Myocyte (in vitro differentiated cells): ENCODE data around the gene CORO6. TPM values are rescaled to one million over a fixed set of nuclear protein-coding genes. Genes with fewer than 3 reads are reported as not detected.

Source experiments
- DNase-seq: peaks from one replicate; pipeline ENCODE4 v3.0.0-alpha.2; 2012; ENCODE audit warnings: low read depth
- total RNA-seq: library from RNA; depleted of rRNA; stranded (reverse); fragments of >200 nt; gene quantifications from 2 replicates; pipeline ENCODE4 v1.2.3, GENCODE V29; 2014

CORO6 gene
- total RNA-seq, 1 donor from 2014 or later: 254 TPM

DNA sequence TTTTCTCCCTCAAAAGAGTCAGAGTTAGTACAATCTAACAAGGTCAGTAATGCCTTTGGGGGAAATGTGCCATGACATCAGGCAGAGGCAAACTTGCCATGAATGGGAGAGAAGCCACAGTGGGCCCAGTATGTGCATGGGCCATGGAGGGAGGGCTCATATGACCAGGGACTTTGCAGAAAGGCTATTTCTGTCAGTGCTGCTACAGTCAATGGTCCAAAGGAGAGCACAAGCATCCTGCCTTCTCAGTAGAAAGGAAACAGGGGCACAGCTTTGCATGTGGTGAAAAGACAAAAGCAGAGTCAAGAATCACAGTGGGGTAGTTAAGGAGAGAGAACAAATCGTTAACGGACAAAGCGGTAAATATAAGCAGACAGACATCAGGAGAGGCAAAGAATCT lies 11.2 kb upstream of the CORO6 start:
- DNase-seq: no peak

DNA sequence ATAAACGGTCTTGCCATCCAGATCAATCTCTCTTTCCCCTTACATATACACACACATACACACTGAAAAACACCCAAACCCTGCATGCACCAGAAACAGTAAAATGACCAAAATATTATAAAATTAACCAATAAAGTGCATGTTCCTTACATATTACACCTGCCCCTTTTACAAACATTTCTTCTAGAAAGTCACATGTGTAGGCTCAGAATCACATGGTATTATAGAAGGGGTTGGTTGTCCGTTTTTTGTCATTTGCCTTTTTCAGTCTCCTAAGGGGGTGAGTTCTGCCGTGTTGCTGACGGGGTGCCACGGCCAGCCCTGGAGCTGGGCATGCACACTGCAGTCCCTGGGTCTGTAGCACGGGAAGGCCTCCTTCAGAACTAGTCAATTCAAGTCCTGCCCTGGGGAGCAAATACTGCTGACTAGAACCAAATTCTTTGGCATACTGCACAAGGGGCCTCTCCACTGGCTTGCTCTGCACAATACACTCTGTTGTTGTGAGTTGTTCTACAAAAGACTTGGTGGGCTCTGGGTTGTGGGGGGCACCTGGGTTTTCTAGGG lies 8.0 kb upstream of the CORO6 start:
- no peak for DNase-seq

GRCh38 chr17:29629839-29630238 lies 7.1 kb upstream of the CORO6 start:
- no peak for DNase-seq

- DNase-seq: no peak
Observed at GRCh38 chr17:29628644-29629043, 5.9 kb upstream of the CORO6 start.

- DNase-seq: no peak
Observed at GRCh38 chr17:29627951-29628350, 5.2 kb upstream of the CORO6 start.

DNA sequence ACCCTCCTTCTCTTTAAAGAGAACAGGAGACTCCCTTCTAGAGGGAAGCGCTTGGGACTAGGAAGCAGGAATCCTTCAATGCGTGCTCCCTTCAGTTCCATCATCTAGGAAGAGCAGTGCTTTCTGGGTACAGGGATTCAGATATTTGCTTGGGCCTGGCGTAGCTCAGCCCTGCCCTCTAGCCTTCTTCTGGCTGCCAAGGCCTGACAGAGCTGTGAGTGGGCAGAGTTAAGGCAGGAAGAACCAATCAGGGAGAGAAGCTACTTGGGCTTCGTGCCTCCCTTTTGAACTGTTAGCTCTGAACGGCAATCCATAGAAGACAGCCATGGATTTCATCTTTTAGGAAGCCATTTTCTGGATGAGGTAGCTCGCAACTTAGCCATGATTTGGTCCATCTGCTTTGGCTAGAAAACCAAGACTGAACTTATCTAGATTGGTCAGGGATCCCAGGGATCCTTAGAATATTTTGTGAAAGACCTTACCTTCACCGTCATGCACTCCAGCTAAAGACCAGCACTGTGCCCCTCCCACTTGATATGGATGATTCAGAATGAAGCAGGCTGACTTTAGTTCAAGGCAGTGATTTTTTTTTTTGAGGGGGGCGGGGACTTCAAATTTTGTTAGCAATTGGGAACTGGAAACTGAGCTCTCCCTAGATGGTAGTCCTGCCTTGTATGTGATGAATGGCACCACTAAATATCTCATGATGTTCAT lies 2.5 kb upstream of the CORO6 start:
- peak; percentile 47 for DNase-seq

GRCh38 chr17:29624586-29624985 lies 1.9 kb upstream of the CORO6 start:
- no peak for DNase-seq

GRCh38 chr17:29623283-29623647 lies 553 bp upstream of the CORO6 start:
- DNase-seq: no peak

DNA sequence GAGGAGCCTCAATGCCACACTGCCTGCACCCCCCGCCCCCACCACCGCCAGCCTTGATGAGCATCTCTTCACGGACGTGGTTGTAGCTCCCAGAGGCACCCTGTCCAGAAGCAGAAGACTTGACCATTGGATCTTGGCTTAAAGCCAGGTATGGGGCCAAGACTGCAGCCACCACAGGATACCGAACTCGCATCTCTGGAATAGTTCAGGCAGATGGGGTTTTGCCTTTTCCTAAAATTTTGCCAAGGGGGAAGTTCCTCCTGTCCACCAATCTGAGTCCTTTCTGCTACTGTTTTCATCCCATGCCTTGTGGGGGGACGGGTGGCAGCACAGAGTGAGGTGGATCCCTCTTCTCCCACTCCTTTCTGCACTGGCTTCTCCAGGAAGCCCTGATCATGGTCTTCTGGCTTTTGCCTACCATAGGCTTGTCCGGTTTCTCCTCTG lies 939 bp downstream of the CORO6 start:
- peak; percentile 89 for DNase-seq

- DNase-seq: no peak
Observed at GRCh38 chr17:29620779-29621500, 1.8 kb downstream of the CORO6 start.

GRCh38 chr17:29620271-29620670 lies 2.4 kb downstream of the CORO6 start:
- DNase-seq: peak; percentile 78

- DNase-seq: peak; percentile 93
Observed at GRCh38 chr17:29619251-29619650, 3.5 kb downstream of the CORO6 start.

- DNase-seq: no peak
Observed at GRCh38 chr17:29618272-29619065, 4.2 kb downstream of the CORO6 start.

DNA sequence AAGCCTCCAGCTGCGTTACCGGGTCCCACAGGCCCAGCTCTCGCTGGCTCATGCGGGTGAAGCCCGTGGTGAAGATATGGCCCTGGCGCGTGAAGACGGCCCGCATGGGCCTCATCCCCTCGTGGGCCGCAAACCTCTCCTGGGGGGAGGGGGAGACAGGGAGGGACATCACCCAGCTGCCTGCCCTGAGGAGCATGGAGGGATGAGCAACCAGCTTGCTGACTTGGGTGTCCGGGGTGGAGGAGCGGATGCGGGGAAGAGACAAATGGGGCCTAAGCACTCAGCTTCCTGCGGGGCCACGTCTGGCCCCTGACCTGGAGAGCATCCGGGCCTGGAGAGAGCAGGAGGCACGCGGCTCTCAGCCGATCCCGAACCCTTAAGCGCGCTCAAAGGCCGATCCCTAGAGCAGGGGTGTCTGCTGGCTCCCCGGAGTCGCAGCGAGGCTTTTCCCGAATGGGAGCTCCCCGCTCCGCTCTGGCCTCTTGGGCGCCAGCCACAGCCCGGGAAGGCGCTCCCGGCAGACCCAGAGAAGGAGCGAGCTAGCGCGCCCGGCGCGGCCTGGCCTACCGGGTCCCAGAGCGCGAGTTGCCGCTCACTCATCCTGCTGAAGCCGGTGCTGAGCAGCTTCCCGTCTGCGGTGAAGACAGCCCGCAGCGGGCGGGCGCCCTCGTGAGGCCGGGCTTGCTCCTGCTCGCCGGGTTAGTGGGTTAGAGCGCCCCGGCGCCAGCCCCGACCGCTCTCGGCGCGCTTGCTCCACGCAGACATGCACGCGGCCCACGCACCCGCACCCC lies 5.0 kb downstream of the CORO6 start:
- DNase-seq: no peak

GRCh38 chr17:29617125-29617480 lies 5.6 kb downstream of the CORO6 start:
- no peak for DNase-seq

DNA sequence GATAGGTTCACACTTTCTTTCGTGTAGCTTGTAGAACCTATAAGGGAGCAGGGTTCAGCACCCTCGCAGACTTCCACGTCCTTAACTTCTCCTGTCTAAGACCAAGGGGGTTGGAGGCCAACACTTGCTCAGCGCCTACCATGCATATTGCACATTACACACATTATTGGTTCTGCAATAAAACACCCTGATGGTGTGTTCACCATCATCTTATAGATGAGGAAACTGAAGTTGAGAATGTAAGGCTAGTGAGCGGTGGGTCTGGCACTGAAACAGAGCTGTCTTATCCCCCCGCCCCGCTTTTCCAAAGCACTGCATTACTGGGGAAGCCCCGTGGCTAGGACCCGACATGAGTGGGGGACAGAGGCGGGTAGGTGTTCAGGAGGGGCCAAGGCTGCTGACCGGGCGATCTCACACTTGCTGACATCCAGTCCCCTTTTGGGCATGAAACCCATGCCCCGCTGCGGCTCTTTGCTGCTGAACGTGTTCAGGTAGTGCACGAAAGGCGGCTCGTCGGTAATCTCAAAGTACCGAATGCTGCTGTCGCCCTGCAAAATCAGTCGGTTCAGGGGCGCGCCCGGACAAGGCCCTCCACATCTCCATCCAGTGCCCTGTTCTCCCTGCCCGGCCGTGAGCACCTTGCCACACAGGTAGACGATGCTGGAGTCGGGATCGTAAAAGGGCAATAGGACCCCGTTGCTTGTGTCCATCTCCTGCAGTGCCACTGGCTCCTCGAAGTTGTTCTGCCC lies 6.2 kb downstream of the CORO6 start:
- no peak for DNase-seq

GRCh38 chr17:29615492-29616299 lies 7.0 kb downstream of the CORO6 start:
- DNase-seq: no peak

DNA sequence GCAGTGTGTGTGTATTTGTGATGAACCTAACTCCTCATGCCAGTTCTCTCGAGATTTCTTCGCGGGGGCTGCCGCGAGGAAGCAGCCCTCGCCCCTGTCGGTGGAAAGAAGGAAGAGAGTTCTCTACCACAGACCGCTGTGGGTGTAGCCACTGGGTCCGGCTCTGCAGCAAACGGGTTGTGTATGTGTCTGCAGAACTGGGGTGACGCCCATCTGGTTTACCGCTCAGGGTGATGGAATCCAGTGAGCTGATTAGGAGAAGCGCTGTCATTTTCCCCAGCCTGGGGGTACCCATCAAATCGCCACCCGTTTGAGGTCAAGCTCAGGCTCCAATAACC lies 7.7 kb downstream of the CORO6 start:
- no peak for DNase-seq

- no peak for DNase-seq
Observed at GRCh38 chr17:29614349-29615047, 8.2 kb downstream of the CORO6 start.
